Activated T-helper 1 cell treated with anti-CD3 and anti-CD28 coated beads, Interleukin-2, amount 50 U/mL, for 16 hours (primary cell): Measurements from ENCODE around the gene EPHB2.

Experiments
- DNase-seq, 2 donors: peaks; one replicate each; pipeline ENCODE4 v3.0.0-alpha.2; 2020; ENCODE audit warnings: low read depth in 1 of 2, low spot score in 1 of 2

EPHB2 gene

GRCh38 chr1:22876359-22877111 is 165.9 kb downstream of the EPHB2 start:
- DNase-seq: no peak

DNA sequence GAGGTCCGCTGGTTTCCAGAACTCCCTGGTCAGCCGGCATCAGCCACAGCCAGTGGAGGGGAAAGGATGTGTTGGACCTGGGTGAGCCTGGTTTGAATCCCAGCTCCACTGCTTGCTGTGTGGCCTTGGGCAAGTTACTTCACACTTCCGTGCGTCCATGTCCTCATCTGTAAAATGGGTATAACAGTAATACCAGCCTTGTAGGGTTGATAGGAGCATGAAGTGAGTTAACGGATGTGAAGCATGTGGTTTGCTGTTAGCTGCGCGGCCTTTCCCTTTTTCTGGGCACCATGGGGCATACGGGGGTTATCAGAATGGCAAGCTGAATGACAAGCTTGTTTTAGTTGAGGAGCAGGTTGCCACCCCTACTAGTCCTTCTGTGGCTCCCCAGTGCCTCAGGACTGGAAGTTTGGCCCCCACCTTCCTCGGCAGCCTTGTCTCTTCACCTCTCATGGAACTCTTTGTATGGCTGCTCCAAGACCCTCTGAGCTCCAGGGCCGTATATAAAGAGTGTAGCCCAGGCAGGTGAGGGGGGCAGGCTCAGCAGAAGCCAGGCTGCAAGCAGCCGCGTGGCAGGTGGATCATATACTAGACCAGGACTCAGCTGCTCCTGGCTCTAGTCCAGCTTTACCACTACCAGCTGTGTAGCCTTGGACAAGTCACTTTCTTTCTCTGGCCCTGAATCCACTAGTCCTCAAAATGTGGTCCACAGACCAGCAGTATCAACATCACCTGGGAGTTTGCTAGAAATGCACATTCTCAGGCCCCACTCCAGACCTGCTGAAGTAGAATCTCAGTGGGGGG is 166.7 kb downstream of the EPHB2 start:
- no peak for DNase-seq

- DNase-seq: no peak
Measured at GRCh38 chr1:22877980-22878379, 167.3 kb downstream of the EPHB2 start.

- no peak for DNase-seq
Measured at GRCh38 chr1:22878626-22879025, 168.0 kb downstream of the EPHB2 start.

- DNase-seq: no peak
Measured at GRCh38 chr1:22879445-22879844, 168.8 kb downstream of the EPHB2 start.

- DNase-seq: no peak
Measured at GRCh38 chr1:22880174-22880601, 169.5 kb downstream of the EPHB2 start.

- DNase-seq: no peak
Measured at GRCh38 chr1:22883406-22883805, 172.8 kb downstream of the EPHB2 start.

- no peak for DNase-seq
Measured at GRCh38 chr1:22884806-22885530, 174.3 kb downstream of the EPHB2 start.

GRCh38 chr1:22886211-22886610 is 175.6 kb downstream of the EPHB2 start:
- no peak for DNase-seq

- no peak for DNase-seq
Measured at GRCh38 chr1:22887491-22887890, 176.9 kb downstream of the EPHB2 start.

DNA sequence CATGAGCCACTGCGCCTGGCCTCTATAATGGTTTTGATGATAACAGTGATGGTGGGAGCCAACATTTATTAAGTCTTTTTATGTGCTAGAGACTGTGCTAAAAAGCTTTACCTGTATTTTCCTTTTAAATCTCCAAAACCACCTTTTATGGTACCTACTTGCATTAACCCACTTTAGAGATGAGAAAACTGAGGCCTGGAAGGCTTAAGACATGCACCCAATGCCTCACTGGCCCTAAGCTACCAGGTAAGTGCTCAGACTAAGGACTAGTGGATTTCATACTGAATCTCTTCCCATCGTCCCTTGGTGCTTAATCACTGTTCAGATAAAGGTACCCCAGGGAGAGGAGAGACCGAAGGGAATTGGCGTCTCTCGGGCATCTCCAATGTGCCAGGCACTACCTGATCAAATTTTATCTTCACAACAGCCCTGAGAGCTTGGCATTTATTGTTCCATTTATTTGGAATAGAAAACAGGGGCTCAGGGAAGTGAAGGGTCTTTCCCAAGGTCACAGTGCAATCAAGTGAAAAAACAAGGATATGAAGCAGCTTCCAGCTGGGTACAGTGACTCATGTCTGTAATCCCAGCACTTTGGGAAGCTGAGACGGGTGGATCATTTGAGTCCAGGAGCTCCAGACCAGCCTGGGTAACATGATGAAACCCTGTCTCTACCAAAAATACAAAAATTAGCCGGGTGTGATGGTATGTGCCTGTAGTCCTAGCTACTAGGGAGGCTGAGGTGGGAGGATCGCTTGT is 177.9 kb downstream of the EPHB2 start:
- no peak for DNase-seq

GRCh38 chr1:22889213-22889827 is 178.7 kb downstream of the EPHB2 start:
- no peak for DNase-seq

GRCh38 chr1:22892789-22893188 is 182.2 kb downstream of the EPHB2 start:
- no peak for DNase-seq

- DNase-seq: no peak
Measured at GRCh38 chr1:22893292-22893691, 182.7 kb downstream of the EPHB2 start.

- no peak for DNase-seq
Measured at GRCh38 chr1:22895357-22895756, 184.7 kb downstream of the EPHB2 start.

- no peak for DNase-seq
Measured at GRCh38 chr1:22896184-22896583, 185.5 kb downstream of the EPHB2 start.

GRCh38 chr1:22900451-22900850 is 189.8 kb downstream of the EPHB2 start:
- no peak for DNase-seq

- no peak for DNase-seq
Measured at GRCh38 chr1:22903113-22903512, 192.5 kb downstream of the EPHB2 start.

DNA sequence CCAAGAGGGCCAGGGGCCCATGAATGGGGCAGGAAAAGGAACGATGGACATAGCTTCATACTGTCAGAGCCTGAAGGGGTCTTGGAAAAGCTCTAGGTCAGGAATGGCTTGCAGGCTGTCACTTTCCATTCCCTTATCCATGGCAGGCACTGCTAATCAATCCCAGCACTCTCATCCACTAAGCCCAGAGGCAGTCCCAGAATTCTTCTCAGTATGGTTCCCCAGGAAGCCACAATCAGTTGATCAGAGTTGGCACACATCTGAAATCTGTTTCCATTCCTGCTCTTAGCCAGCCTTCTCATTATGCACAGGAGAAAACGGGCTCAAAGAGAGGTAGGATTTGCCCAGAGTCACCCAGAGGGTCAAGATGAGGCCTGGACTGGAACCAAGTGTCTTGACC is 196.3 kb downstream of the EPHB2 start:
- no peak for DNase-seq

GRCh38 chr1:22907528-22907927 is 196.9 kb downstream of the EPHB2 start:
- DNase-seq: no peak
